ENCODE measurements around the gene NOP9.
"Not testable (repeated sequence)": the region's sequence is repeated elsewhere in the genome, so short reads cannot be mapped to it uniquely, and the experiment has no call there.

Gene NOP9

GRCh38 chr14:24310265-24310645 is 10.6 kb downstream of the NOP9 start:
- DNase-seq (ENCODE audit: low spot score) = no peak

DNA sequence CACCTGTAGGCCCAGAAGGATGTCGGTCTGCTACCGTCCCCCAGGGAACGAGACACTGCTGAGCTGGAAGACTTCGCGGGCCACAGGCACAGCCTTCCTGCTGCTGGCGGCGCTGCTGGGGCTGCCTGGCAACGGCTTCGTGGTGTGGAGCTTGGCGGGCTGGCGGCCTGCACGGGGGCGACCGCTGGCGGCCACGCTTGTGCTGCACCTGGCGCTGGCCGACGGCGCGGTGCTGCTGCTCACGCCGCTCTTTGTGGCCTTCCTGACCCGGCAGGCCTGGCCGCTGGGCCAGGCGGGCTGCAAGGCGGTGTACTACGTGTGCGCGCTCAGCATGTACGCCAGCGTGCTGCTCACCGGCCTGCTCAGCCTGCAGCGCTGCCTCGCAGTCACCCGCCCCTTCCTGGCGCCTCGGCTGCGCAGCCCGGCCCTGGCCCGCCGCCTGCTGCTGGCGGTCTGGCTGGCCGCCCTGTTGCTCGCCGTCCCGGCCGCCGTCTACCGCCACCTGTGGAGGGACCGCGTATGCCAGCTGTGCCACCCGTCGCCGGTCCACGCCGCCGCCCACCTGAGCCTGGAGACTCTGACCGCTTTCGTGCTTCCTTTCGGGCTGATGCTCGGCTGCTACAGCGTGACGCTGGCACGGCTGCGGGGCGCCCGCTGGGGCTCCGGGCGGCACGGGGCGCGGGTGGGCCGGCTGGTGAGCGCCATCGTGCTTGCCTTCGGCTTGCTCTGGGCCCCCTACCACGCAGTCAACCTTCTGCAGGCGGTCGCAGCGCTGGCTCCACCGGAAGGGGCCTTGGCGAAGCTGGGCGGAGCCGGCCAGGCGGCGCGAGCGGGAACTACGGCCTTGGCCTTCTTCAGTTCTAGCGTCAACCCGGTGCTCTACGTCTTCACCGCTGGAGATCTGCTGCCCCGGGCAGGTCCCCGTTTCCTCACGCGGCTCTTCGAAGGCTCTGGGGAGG is 11.3 kb downstream of the NOP9 start, which contains the start of gene LTB4R:
TSS of gene LTB4R (plus strand) at position 857 of the 959 bp plus-strand sequence. CDS start 4,150 bp downstream, outside the sequence.
- DNase-seq (ENCODE audit: low spot score) = peak; percentile 91

DNA sequence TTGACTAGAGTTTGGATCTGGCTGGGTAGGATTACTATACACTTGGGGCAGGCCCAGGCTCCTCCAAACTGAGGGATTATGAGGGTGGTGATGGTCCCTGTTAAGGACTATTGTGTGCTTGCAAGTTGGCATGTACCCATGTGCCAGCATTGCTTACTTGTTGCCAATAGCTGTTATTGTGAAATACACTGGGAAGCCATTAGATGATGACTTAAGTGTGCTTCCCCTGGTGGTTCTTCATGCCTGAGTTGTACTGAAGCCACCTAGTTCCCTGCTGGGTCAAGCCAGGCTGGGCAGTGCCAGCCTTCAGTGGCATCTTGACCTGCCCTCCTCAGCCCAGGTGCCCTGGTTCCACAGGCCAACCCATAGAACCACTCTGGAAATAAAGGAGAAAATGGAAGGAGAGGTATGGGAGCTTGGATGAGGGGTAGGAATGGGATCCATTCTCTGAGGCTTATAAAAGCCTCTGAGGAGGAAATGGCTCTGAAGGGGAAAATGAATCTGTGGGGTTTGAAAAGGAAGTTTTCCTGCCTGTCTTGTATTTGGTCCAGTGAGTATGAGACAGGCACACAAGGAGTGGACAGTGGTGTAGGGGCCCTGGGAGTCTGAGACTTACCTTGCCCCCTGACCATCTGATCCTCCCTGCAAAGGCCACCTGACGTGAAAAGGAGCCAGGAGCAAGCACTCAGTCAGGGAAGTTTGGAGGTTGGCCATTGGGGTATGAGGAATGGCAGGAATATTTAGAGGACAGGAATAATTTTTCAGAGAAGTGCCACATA is 12.4 kb downstream of the NOP9 start:
- DNase-seq (ENCODE audit: low spot score) = no peak

DNA sequence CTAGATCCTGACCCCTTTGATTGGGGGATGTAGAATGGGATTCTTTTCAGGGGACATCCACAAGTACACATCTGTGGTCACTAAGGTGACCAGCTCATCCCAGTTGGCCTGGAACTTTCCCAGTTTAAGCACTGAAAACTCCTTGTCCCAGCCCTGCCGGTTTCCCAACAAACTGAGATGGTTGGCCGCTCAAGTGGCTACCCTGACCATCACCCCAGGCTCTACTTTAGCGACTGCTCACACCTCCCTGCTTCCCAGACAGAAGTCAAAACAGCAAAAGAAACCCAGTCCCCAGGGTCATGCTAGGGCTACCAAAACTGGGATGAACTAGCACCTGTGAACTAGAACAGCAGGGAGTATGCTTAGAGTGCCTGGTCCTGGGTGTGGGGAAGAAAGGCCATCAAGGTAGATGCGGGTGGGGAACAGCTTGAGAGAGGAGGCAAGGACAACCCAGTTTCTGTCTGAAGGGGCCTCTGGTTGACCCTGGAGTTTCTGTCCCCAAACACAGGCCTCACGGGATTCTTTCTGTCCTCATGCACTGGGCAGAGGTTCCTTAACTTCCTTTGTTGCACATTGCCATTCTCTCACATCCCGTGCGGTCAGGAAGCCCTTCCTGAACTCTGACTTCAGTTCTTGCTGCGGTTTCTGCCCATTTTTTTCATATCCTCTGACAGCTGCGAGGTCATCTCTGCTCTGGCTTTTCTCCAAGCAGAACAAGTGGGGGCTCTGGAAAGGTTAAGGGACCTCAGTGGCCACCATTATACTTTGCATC is 13.3 kb downstream of the NOP9 start:
- DNase-seq (ENCODE audit: low spot score) = peak; percentile 73

DNA sequence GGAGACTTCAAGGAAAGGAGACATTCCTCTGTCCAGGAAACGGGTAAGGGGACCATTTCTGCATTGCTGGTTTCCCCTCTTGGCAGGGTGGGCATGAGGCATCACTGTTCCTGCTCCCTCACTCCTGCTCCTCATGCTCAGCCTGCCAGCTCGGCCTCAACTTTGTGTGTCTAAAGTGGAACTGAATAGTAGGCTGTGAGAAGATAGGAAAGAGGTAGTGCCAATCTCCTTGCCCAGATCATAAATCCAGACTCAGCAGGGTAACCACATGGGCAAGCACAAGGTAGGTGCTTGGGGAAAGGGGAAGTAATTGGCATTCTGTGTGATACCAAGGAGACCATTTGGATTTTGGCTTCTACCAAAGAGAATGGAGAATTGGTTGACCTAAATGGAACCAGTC is 14.3 kb downstream of the NOP9 start:
- DNase-seq (ENCODE audit: low spot score) = no peak

GRCh38 chr14:24314377-24315193 is 14.9 kb downstream of the NOP9 start:
- DNase-seq (ENCODE audit: low spot score) = no peak

- DNase-seq (ENCODE audit: low spot score) = no peak
Measured at GRCh38 chr14:24315243-24315806, 15.7 kb downstream of the NOP9 start.

- DNase-seq (ENCODE audit: low spot score) = no peak
Measured at GRCh38 chr14:24315807-24316596, 16.4 kb downstream of the NOP9 start.

DNA sequence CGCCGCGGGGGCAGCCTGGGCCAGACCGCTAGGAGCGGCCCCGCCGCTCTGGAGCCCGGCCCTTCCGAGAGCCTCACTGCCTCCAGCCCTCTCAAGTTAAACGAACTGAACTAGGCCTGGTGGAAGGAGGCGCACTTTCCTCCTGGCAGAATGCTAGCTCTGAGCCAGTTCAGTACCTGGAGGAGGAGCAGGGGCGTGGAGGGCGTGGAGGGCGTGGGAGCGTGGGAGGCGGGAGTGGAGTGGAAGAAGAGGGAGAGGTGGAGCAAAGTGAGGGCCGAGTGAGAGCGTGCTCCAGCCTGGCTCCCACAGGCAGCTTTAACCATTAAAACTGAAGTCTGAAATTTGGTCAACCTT is 16.9 kb downstream of the NOP9 start:
- no peak for DNase-seq (ENCODE audit: low spot score)

GRCh38 chr14:24317141-24317928 is 17.7 kb downstream of the NOP9 start:
- DNase-seq (ENCODE audit: low spot score) = no peak

- DNase-seq (ENCODE audit: low spot score) = no peak
Measured at GRCh38 chr14:24321212-24321975, 21.7 kb downstream of the NOP9 start.

DNA sequence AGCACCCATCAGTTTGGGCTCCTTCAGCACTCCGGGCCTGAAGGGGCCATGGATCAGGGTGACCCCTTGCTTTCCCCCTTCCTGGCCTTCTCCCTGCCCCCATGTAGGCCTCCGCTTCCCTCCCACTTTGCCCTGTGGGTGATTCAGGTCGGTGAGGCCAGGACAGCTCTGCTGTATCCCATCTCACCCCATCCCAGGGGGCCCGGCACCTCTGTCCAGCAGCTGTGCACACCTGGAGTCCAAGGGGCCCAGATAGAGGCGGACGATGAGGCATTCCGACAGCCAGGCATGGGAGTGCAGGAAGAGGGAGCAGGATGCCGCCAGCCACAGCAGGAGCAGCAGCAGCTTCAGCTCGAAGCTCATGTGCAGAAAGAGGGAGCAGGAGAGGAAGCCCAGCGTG is 23.0 kb downstream of the NOP9 start:
- DNase-seq (ENCODE audit: low spot score) = no peak

GRCh38 chr14:24323341-24323740 is 23.7 kb downstream of the NOP9 start:
- no peak for DNase-seq (ENCODE audit: low spot score)

- no peak for DNase-seq (ENCODE audit: low spot score)
Measured at GRCh38 chr14:24324024-24324423, 24.4 kb downstream of the NOP9 start.

DNA sequence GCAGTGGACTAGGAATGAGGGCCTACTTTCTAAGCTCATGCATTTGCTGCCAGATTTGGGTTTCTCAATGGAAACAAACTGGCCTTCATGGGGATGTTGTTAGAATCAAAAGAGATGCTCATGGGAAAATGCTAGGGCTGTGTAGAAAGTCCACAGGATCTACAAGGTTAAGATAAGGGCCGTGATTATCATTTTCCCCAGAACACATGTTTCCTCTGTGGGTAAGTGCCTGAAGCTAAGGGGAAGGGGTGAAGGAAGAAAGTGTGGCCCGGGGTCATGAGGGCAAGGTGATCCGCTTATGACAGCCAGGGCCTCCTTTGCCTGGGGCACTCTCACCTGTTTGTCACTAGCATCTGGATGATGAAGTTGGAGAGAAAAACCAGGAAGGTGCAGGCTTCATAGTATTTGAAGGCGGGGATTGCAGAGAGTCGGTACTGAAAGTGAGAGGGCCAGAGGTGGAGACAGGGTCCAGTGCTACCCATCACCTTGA is 25.4 kb downstream of the NOP9 start:
- DNase-seq (ENCODE audit: low spot score) = no peak

- DNase-seq (ENCODE audit: low spot score) = no peak
Measured at GRCh38 chr14:24325963-24326362, 26.3 kb downstream of the NOP9 start.

- no peak for DNase-seq (ENCODE audit: low spot score)
Measured at GRCh38 chr14:24327303-24327702, 27.7 kb downstream of the NOP9 start.

DNA sequence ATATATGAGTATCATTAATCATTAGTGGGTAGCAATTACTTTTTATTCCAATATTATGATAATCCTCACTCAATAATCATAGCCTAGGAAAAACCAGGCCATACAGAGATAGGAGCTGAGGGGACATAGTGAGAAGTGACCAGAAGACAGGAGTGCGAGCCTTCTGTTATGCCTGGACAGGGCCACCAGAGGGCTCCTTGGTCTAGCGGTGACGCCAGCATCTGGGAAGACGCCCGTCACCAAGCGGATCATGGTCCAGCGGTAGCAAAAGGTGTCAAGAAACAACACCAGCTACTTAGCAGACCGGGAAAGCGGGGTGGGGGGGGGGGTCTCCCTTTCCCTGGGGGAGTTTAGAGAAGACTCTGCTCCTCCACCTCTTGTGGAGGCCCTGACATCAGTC is 28.3 kb downstream of the NOP9 start:
- DNase-seq (ENCODE audit: low spot score) = not testable (repeated sequence)
